ENCODE measurements around the gene SH2D6.

GRCh38 chr2:85438201-85439024 lies 19.9 kb downstream of the SH2D6 start:
- TF ChIP-seq CTCF (tag by site-specific recombination; IDR thresholded peaks at IDR 0.05) = no peak
- TF ChIP-seq ZBTB8A (tag by site-specific recombination; IDR thresholded peaks at IDR 0.05) = no peak

Measured in HEK293 (cell line).